Measurements from ENCODE around the gene NID1.
"Not testable (repeated sequence)": the region's sequence is repeated elsewhere in the genome, so short reads cannot be mapped to it uniquely, and the experiment has no call there.

The NID1 gene

DNA sequence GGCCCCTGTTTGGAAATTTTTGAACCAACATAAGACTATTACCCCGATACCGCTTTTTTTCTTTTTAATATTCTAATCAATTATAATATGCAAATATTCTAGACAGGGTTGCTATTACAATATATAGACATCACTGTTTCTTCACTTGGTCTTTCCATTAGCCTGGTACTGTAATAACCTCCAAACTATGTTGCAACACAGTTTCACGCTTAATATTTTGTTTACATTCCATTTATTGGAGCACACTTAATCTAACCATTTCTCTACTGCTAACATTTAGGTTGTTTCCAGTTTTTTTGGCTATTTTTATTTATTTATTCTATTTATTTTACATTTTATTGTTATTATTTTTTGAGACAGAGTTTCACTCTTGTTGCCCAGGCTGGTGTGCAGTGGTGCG lies 17.6 kb upstream of the NID1 start:
- Mint-ChIP-seq H3K27me3 (no peaks in the 10 kb centered on the region), H3K27ac (no peak overlapping the region), H3K4me1 (no peaks in the 10 kb centered on the region), H3K9me3 (no peaks in the 10 kb centered on the region), H3K4me3 (no peak overlapping the region)
- no peak for DNase-seq
- no peak for ATAC-seq

DNA sequence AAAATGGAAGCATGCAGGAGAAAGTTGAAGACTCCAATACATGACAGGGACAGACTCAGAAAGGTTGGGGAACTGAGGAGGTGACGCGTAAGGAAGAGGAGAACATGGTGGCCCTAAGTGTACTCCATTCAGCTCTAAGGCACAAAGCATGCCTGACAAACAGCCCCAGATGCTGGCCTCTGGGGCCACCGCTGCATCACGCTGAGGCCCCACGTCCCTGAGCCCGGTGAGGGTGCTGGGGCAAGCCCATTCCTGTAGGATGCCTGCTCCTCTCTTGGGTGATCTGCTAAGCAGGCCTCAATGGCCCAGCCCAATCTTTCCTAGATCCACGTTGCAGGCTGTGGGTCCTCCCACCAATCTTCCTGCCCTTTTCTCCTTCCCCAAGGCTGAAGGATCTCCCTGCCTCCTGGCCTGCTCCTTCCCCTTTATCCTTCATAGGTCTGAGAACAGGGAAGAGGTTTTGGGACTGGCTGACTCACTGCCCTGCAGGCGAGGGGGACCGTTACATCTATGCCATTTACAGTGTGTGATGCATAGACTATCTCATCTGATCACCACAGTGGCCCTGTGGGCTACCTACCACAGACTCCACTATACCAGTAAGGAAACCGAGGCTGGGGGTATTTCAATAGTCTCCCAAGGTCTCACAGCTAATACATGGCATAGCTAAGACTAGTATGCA lies 16.8 kb upstream of the NID1 start:
- no peaks in the 10 kb centered on the region for H3K9me3 Mint-ChIP-seq
- H3K4me1 Mint-ChIP-seq: no peaks in the 10 kb centered on the region
- DNase-seq: no peak
- ATAC-seq: no peak
- H3K4me3 Mint-ChIP-seq: no peak overlapping the region
- H3K27me3 Mint-ChIP-seq: no peaks in the 10 kb centered on the region
- no peak overlapping the region for H3K27ac Mint-ChIP-seq

DNA sequence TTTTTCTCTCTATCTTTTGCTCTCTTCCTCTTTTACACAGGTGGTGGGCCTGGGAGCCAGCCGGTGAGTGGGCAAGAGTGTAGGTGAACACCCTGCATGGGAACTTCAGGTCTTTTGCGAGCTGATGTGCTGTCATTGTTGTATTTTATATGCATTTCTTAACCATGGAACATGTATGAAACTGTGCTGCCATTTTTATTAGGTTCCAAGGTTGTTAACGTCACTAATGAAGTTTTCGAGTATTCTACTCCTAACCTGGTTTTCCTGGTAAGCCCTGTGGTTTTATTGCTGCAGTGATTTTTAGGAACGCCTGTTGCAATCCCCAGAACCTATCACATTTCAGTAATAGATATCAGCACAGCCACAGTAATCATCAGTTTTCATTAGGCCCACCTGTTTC lies 14.8 kb upstream of the NID1 start:
- no peaks in the 10 kb centered on the region for H3K9me3 Mint-ChIP-seq
- H3K4me1 Mint-ChIP-seq: no peaks in the 10 kb centered on the region
- H3K27ac Mint-ChIP-seq: no peak overlapping the region
- no peaks in the 10 kb centered on the region for H3K27me3 Mint-ChIP-seq
- no peak for DNase-seq
- H3K4me3 Mint-ChIP-seq: no peak overlapping the region
- ATAC-seq: no peak

- Mint-ChIP-seq H3K4me3 (no peak overlapping the region), H3K27ac (no peak overlapping the region), H3K9me3 (no peaks in the 10 kb centered on the region), H3K4me1 (no peaks in the 10 kb centered on the region), H3K27me3 (no peaks in the 10 kb centered on the region)
- ATAC-seq: no peak
- no peak for DNase-seq
These were observed 14.1 kb upstream of the NID1 start for GRCh38 chr1:236078993-236079392.

DNA sequence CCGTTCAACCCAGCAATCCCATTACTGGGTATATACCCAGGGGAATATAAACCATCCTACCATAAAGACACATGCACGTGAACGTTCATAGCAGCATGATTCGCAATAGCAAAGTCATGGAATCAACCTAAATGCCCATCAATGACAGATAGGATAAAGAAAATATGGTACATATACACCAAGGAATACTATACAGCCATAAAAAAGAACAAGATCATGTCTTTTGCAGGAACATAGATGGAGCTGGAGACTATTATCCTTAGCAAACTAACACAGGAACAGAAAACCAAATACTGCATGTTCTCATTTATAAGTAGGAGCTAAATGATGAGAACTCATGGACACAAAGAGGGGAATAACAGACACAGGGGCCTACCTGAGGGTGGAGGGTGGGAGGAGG lies 13.2 kb upstream of the NID1 start:
- H3K9me3 Mint-ChIP-seq, H3K4me3 Mint-ChIP-seq, H3K27me3 Mint-ChIP-seq, ATAC-seq, H3K4me1 Mint-ChIP-seq, DNase-seq, H3K27ac Mint-ChIP-seq: not testable (repeated sequence)

DNA sequence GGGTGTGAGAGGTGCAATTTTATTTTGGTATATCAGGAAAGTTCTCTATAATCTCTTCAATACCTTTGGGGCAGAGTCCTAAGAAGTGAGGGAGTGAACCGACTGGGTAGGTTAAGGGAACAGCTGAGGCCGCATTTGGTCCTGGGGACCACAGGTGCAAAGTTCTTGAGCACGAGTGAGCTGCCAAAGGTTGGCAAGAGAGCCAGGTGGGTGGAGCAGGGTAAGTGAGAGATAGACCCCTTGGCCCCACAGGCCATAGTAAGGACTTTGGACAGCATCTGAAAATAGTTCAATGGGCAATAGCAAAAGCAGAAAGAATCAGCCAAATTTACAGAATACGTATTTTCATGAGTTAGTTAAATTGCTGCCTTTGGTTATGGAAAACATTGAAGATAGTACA lies 11.0 kb upstream of the NID1 start:
- Mint-ChIP-seq H3K4me1 (no peaks in the 10 kb centered on the region), H3K4me3 (no peak overlapping the region), H3K27ac (no peak overlapping the region), H3K27me3 (peaks cover 4% of the 10 kb centered on the region), H3K9me3 (no peaks in the 10 kb centered on the region)
- ATAC-seq: no peak
- DNase-seq: no peak

DNA sequence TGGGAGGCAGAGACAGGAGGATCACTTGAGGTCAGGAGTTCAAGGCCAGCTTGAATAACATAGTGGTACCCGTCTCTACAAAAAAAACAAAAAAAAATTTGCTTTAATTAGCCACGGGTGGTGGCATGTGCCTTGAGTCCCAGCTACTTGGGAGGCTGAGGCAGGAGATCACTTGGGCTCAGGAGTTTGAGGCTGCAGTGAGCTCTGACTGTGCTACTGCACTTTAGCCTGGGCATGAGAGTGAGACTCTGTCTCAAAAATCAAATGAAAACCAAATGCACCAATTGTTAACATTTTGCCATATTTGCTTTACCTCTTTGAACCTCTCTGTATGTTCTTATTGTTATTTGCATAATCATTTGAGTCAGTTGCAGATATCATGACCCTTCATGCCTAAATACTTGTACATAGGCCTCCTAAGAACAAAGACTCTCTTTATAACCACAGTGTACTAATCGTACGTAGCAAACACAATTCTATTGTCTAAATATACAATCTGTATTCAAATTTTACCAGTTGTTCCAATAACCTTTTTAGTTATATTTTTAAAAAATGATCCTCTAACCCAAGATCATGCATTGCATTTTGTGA lies 8.5 kb upstream of the NID1 start:
- Mint-ChIP-seq H3K4me1 (no peaks in the 10 kb centered on the region), H3K27ac (no peak overlapping the region), H3K27me3 (peaks cover 15% of the 10 kb centered on the region), H3K9me3 (no peaks in the 10 kb centered on the region), H3K4me3 (no peak overlapping the region)
- DNase-seq: no peak
- ATAC-seq: no peak

DNA sequence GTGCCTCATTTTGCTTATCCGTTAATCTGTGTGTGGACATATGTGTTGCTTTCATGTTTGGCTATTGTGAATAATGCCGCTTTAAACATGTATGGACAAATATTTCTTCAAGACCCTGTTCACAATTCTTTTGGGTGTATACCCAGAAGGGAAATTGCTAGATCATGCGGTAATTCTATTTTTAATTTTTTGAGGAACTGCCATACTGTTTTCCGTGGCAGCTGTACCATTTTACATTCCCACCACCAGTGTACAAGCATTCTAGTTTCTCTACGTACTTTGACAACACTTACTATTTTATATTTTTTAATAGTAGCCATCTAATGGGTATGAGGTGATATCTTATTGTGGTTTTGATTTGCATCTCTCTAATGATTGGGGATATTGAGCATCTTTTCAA lies 7.1 kb upstream of the NID1 start:
- Mint-ChIP-seq H3K9me3 (no peaks in the 10 kb centered on the region), H3K27ac (no peak overlapping the region), H3K4me3 (no peak overlapping the region), H3K4me1 (peaks cover 3% of the 10 kb centered on the region), H3K27me3 (peaks cover 15% of the 10 kb centered on the region)
- no peak for DNase-seq
- no peak for ATAC-seq

DNA sequence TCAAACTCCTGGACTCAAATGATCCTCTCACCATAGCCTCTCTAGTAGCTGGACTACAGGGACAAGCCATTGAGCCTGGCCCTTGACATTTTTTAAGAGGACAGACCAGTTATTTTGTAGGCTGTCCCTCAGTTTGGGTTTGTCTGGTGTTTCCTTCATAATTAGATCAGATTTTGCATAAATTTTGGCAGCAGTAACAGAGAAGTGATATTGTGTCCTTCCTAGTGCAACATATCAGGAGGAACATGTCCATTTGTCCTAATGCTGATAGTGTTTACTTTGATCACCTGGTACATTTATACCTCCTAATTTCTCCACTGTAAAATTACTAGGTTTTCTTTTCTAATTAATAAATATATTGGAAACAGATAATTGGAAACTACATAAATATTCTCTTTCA lies 5.9 kb upstream of the NID1 start:
- ATAC-seq: no peak
- H3K4me3 Mint-ChIP-seq: no peak overlapping the region
- peaks cover 22% of the 10 kb centered on the region for H3K27me3 Mint-ChIP-seq
- H3K9me3 Mint-ChIP-seq: no peaks in the 10 kb centered on the region
- peaks cover 16% of the 10 kb centered on the region for H3K4me1 Mint-ChIP-seq
- no peak for DNase-seq
- no peak overlapping the region for H3K27ac Mint-ChIP-seq

DNA sequence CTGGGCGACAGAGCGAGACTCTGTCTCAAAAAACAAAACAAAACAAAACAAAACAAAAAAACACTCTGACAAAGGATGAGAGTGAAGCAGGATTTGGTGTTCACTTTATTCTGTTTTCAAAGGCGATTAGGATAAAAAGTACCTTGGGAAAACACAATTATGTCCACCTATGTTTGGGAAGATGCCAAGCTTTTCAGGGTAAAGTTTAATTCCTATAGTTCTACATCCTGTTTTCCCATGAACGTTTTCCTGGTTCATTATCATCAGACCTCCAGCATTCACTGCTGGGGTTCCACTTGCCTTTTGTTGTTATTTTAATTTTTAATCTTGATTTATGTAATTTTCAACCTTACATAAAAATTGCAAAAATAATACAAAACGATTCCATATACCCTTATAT lies 4.9 kb upstream of the NID1 start:
- Mint-ChIP-seq H3K4me1 (peaks cover 21% of the 10 kb centered on the region), H3K27me3 (peaks cover 32% of the 10 kb centered on the region), H3K9me3 (no peaks in the 10 kb centered on the region), H3K4me3 (no peak overlapping the region), H3K27ac (no peak overlapping the region)
- DNase-seq: no peak
- no peak for ATAC-seq

GRCh38 chr1:236067854-236068454 lies 3.1 kb upstream of the NID1 start:
- H3K4me1 Mint-ChIP-seq: peaks cover 21% of the 10 kb centered on the region

GRCh38 chr1:236066828-236067386 lies 2.0 kb upstream of the NID1 start:
- DNase-seq: peak; percentile 67 to 81
- Mint-ChIP-seq H3K4me3 (peak overlapping the region; percentile 35 to 50), H3K27me3 (peaks cover 61% of the 10 kb centered on the region), H3K9me3 (no peaks in the 10 kb centered on the region), H3K27ac (peak overlapping the region in 1 of 2 donors; percentile 12), H3K4me1 (peaks cover 21% of the 10 kb centered on the region)
- ATAC-seq: peak; percentile 96

More at GRCh38 chr1:236067854-236068454, 3.1 kb upstream of the NID1 start:
- DNase-seq: no peak
- Mint-ChIP-seq H3K9me3 (no peaks in the 10 kb centered on the region), H3K27me3 (peaks cover 50% of the 10 kb centered on the region), H3K4me3 (no peak overlapping the region), H3K27ac (no peak overlapping the region)
- ATAC-seq: no peak

GRCh38 chr1:236066054-236066453 lies 1.2 kb upstream of the NID1 start:
- DNase-seq (no peak), ATAC-seq (no peak)
- peaks cover 21% of the 10 kb centered on the region for H3K4me1 Mint-ChIP-seq
- H3K27me3 Mint-ChIP-seq: peaks cover 68% of the 10 kb centered on the region
- H3K4me3 Mint-ChIP-seq: peak overlapping the region in 1 of 2 donors; percentile 35
- no peaks in the 10 kb centered on the region for H3K9me3 Mint-ChIP-seq
- H3K27ac Mint-ChIP-seq: no peak overlapping the region

GRCh38 chr1:236065509-236066005 lies 667 bp upstream of the NID1 start:
- H3K4me3 Mint-ChIP-seq: peak overlapping the region; percentile 35 to 62
- DNase-seq (no peak), ATAC-seq (no peak)
- H3K27me3 Mint-ChIP-seq: peaks cover 68% of the 10 kb centered on the region
- H3K4me1 Mint-ChIP-seq: peaks cover 21% of the 10 kb centered on the region
- no peaks in the 10 kb centered on the region for H3K9me3 Mint-ChIP-seq
- H3K27ac Mint-ChIP-seq: no peak overlapping the region

- H3K27me3 Mint-ChIP-seq: peaks cover 73% of the 10 kb centered on the region
- no peak for ATAC-seq
- no peaks in the 10 kb centered on the region for H3K9me3 Mint-ChIP-seq
- peak; percentile 19 to 21 for DNase-seq
- H3K4me3 Mint-ChIP-seq: peak overlapping the region; percentile 39 to 63
- H3K27ac Mint-ChIP-seq: no peak overlapping the region
- peaks cover 21% of the 10 kb centered on the region for H3K4me1 Mint-ChIP-seq
These were observed 794 bp downstream of the NID1 start for GRCh38 chr1:236063919-236064673.

Data from stimulated activated naive CD8-positive, alpha-beta T cell treated with anti-CD3 and anti-CD28 coated beads, Interleukin-15, amount 100 ng/mL, for 72 hours (primary cell).